B cell (primary cell): ENCODE data around the gene B9D1. TPM values are rescaled to one million over a fixed set of nuclear protein-coding genes. Genes with fewer than 3 reads are reported as not detected.

Experiments
- ATAC-seq: fragments of 200-7000 bp; cut with Tn5 transposase; one replicate; pipeline ENCODE4 v1.10.0; 2021; ENCODE audit warnings: low read depth, mild to moderate bottlenecking, moderate number of reproducible peaks, moderate library complexity
- CTCF ChIA-PET: fragments of 350-600 bp; sonication (Branson Sonifier 250); formaldehyde crosslinking; loops from one replicate; lab custom pipeline; 2021; ENCODE audit warnings: antibody characterized with exemption, inconsistent platforms; lab: Charles Lee
- POLR2A ChIA-PET: fragments of 350-600 bp; sonication (Branson Sonifier 250); formaldehyde crosslinking; loops from one replicate; lab custom pipeline; 2021; ENCODE audit warnings: antibody characterized with exemption; lab: Charles Lee
- DNase-seq: peaks from one replicate; pipeline ENCODE4 v3.0.0; 2013
- H2AFZ ChIP-seq: 2 replicates; pipeline ENCODE4 v1.6.1; 2012; ENCODE audit warnings: mild to moderate bottlenecking, low read depth, low read length; ENCODE audit not compliant: insufficient read depth, poor library complexity, severe bottlenecking
- H3K27ac ChIP-seq, 2 donors: 1 replicate in 1 of 2; 2 replicates in 1 of 2; pipeline ENCODE4 v1.5.1; 2012 to 2013; ENCODE audit warnings: low read length in 2 of 2, mild to moderate bottlenecking in 2 of 2, moderate library complexity in 1 of 2
- H3K27me3 ChIP-seq, 4 experiments: fragments of 200-600 bp in 1 of 4; sonication (generic) in 1 of 4; replicated peaks in 1 of 4; 1 replicate in 2 of 4; 2 replicates in 2 of 4; pipeline versions ENCODE4 v1.6.1 to v1.7.0; 2013 to 2016; ENCODE audit warnings: low read length in 3 of 4, mild to moderate bottlenecking in 2 of 4, mixed read lengths in 1 of 4, moderate library complexity in 1 of 4; ENCODE audit not compliant: insufficient read depth in 4 of 4, control insufficient read depth in 3 of 4; ENCODE audit errors: control extremely low read depth in 1 of 4
- H3K36me3 ChIP-seq, 2 experiments: replicated peaks in 1 of 2; 1 replicate in 1 of 2; 2 replicates in 1 of 2; pipeline versions ENCODE4 v1.6.1 to v1.7.1; 2013; ENCODE audit warnings: low read length in 1 of 2; ENCODE audit not compliant: insufficient read depth in 2 of 2, control insufficient read depth in 1 of 2; ENCODE audit errors: control extremely low read depth in 1 of 2, extremely low read depth in 1 of 2
- H3K4me1 ChIP-seq, 2 donors: fragments of 200-600 bp in 1 of 2; sonication (generic) in 1 of 2; 1 replicate in 1 of 2; 2 replicates in 1 of 2; pipeline versions ENCODE4 v1.5.1 to v1.6.1; 2013 to 2017; ENCODE audit warnings: low read length in 2 of 2; ENCODE audit not compliant: control insufficient read depth in 2 of 2, insufficient read depth in 2 of 2
- H3K4me2 ChIP-seq: replicated peaks from 2 replicates; pipeline ENCODE3; 2012; ENCODE audit warnings: mild to moderate bottlenecking, low read depth, low read length; ENCODE audit not compliant: poor library complexity, severe bottlenecking
- H3K4me3 ChIP-seq, 5 experiments: fragments of 200-600 bp in 1 of 5; sonication (generic) in 1 of 5; 1 replicate in 3 of 5; 2 replicates in 2 of 5; pipeline versions ENCODE4 v1.5.1 to v1.7.0; 2011 to 2016; ENCODE audit warnings: low read length in 4 of 5, mild to moderate bottlenecking in 4 of 5, low read depth in 2 of 5, control low read depth in 1 of 5, moderate library complexity in 1 of 5; ENCODE audit not compliant: insufficient read depth in 1 of 5; ENCODE audit errors: control extremely low read depth in 1 of 5, extremely low read depth in 1 of 5
- H3K79me2 ChIP-seq: fragments of 200-600 bp; sonication (generic); one replicate; pipeline ENCODE4 v1.6.0; 2016; ENCODE audit warnings: low read length; ENCODE audit not compliant: control insufficient read depth, insufficient read depth
- H3K9ac ChIP-seq: fragments of 200-600 bp; sonication (generic); 2 replicates; pipeline ENCODE4 v1.6.1; 2017; ENCODE audit warnings: mild to moderate bottlenecking, low read length, moderate library complexity
- H3K9me3 ChIP-seq, 3 donors: one replicate each; pipeline versions ENCODE4 v1.6.1 to v1.7.1; 2013; ENCODE audit warnings: low read length in 2 of 3; ENCODE audit not compliant: control insufficient read depth in 2 of 3, insufficient read depth in 1 of 3; ENCODE audit errors: control extremely low read depth in 1 of 3
- H4K20me1 ChIP-seq: 2 replicates; pipeline ENCODE4 v1.6.0; 2012; ENCODE audit warnings: mild to moderate bottlenecking, low read length; ENCODE audit not compliant: insufficient read depth, control insufficient read depth, poor library complexity, severe bottlenecking
- H3K27ac Mint-ChIP-seq: one replicate; pipeline ENCODE4 v1.8.0; 2021; ENCODE audit warnings: mixed read lengths
- H3K27me3 Mint-ChIP-seq: one replicate; pipeline ENCODE4 v1.8.0; 2021; ENCODE audit warnings: mixed read lengths
- H3K4me1 Mint-ChIP-seq: one replicate; pipeline ENCODE4 v1.8.0; 2021; ENCODE audit warnings: mixed read lengths
- H3K4me3 Mint-ChIP-seq: one replicate; pipeline ENCODE4 v1.8.0; 2021; ENCODE audit warnings: mixed read lengths
- H3K9me3 Mint-ChIP-seq: one replicate; pipeline ENCODE4 v1.8.0; 2022; ENCODE audit warnings: mixed read lengths; ENCODE audit not compliant: insufficient read depth
- CTCF ChIP-seq: fragments of 200-600 bp; IDR thresholded peaks from one replicate; pipeline ENCODE4 v1.8.0; 2022; ENCODE audit warnings: antibody characterized with exemption, mild to moderate bottlenecking
- EZH2 ChIP-seq: IDR thresholded peaks from 2 replicates; pipeline ENCODE4 v1.6.1; 2012; ENCODE audit warnings: borderline replicate concordance, low read depth, mild to moderate bottlenecking, moderate library complexity, low read length; ENCODE audit not compliant: insufficient read depth, poor library complexity, severe bottlenecking
- WGBS: methylation state at CpG from one replicate; pipeline ENCODE4 v1.1.5; 2013; ENCODE audit warnings: missing lambda C conversion rate; ENCODE audit not compliant: insufficient coverage; 5-methylcytosine and 5-hydroxymethylcytosine counted together
- intact Hi-C: fragments of 100-400 bp; cut with micrococcal nuclease; formaldehyde crosslinking; loops from one replicate; pipeline ENCODE4 v1.10.0; 2022
- polyA plus RNA-seq: library from polyadenylated mRNA; depleted of rRNA; stranded (reverse); fragments of >200 nt; gene quantifications from 2 replicates; pipeline ENCODE4 v1.2.3, GENCODE V29; 2012
- total RNA-seq, 2 donors: library from RNA; stranded (reverse); fragments of 120-200 nt in 1 of 2; gene quantifications; 1 replicate in 1 of 2; 2 replicates in 1 of 2; pipeline versions ENCODE4 v1.2.3 to v1.2.4, GENCODE V29; 2013 to 2022

The B9D1 gene
- total and polyA plus RNA-seq, 2 donors (not counting 1 experiment from before 2014, with no cell fraction given), result 2.5 to 6.9 TPM

DNA sequence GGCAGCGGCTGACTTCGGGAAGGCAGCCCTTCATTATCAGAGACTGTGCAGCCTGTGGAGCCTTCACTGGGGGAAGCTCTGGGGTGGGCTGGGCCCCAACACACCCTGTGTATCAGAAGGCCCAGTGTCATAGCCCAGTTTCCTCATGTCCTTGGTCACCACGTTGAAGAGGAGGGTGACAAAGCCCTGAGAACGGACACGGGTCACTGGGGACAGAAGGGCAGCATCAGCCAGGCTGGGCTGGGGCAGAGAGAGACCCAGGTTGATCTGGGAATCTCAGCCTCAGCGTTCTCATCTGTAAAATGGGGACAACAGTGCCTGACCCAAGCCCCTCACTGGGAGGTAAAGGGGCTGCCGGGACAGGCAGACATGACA, 19.3 kb downstream of the B9D1 start:
- H4K20me1 ChIP-seq, result no peaks in the 10 kb centered on the region
- Mint-ChIP-seq H3K4me3 (no peak overlapping the region), H3K9me3 (no peaks in the 10 kb centered on the region), H3K27me3 (peaks cover 17% of the 10 kb centered on the region), H3K4me1 (peaks cover 8% of the 10 kb centered on the region), H3K27ac (no peak overlapping the region)
- H3K9me3 ChIP-seq, result no peaks in the 10 kb centered on the region
- WGBS, result 88% methylated on average over 7 of the region's 7 CpGs
- H3K79me2 ChIP-seq, result no peaks in the 10 kb centered on the region
- ChIA-PET CTCF (no interaction called here), POLR2A (no interaction called here)
- no peak overlapping the region for H3K4me3 ChIP-seq
- H3K27ac ChIP-seq, result no peak overlapping the region
- no peak for ATAC-seq
- H3K27me3 ChIP-seq, result peaks cover 0 to 3% (median 0%) of the 10 kb centered on the region in 4 experiments
- H3K4me2 ChIP-seq, result no peak overlapping the region
- peaks cover 0 to 11% of the 10 kb centered on the region in 2 donors for H3K4me1 ChIP-seq
- H2AFZ ChIP-seq, result no peak overlapping the region
- no peaks in the 10 kb centered on the region for H3K36me3 ChIP-seq
- DNase-seq, result no peak
- intact Hi-C loops, result no loop called here
- no peak for TF ChIP-seq CTCF
- TF ChIP-seq EZH2, result no peak
- no peak overlapping the region for H3K9ac ChIP-seq

DNA sequence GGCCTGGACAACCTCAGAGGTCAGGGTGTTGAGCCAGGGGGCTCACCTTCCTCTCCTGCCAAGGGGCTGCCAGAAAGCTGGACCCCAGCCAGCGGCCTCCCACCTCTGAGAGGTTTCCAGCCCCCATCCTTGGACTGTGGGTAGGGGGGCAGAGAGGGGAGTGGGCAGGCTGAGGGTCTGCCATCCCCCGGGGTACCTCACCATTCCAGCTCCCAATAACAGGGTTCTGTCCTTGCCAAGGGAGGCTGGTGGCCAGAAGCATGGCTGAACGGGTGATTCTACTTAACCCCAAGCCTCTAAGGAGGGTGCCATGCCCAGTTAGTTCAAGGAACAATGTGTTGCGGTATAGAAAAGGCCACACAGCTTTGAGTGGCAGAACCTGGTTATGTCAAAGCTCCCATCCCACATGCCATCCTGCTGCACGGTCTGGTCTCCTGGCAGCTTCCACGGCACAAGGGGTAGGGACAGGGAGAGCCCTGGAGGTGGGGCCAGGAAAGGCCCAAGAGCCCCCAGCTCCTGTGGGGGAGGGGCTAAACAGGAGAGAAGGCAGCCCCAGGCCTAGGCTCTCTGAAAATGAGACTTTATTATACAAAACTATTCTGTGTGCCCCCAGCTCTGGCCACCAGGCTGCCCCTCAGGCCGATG, 19.8 kb downstream of the B9D1 start:
- Histone ChIP-seq H4K20me1 (no peaks in the 10 kb centered on the region), H3K9ac (no peak overlapping the region), H3K9me3 (no peaks in the 10 kb centered on the region), H3K4me2 (no peak overlapping the region), H3K4me1 (peaks cover 0 to 14% of the 10 kb centered on the region in 2 donors), H3K79me2 (no peaks in the 10 kb centered on the region), H2AFZ (no peak overlapping the region), H3K27me3 (peaks cover 0 to 3% (median 0%) of the 10 kb centered on the region in 4 experiments), H3K4me3 (no peak overlapping the region), H3K27ac (no peak overlapping the region), H3K36me3 (no peaks in the 10 kb centered on the region)
- no peak overlapping the region for H3K4me3 Mint-ChIP-seq
- ChIA-PET CTCF (interaction anchor here (0.9 to 1.2 kb wide), 2 partner anchors 14 to 20 kb away, joined by 3 read pairs; no protein-coding TSS in a partner anchor), POLR2A (no interaction called here)
- H3K27ac Mint-ChIP-seq, result no peak overlapping the region
- H3K4me1 Mint-ChIP-seq, result peaks cover 8% of the 10 kb centered on the region
- ATAC-seq (no peak), DNase-seq (no peak)
- intact Hi-C loops, result no loop called here
- peaks cover 17% of the 10 kb centered on the region for H3K27me3 Mint-ChIP-seq
- TF ChIP-seq EZH2 (no peak), CTCF (no peak)
- H3K9me3 Mint-ChIP-seq, result no peaks in the 10 kb centered on the region
- WGBS, result 85% methylated on average over 3 of the region's 7 CpGs
